Neural progenitor cell (in vitro differentiated cells): ENCODE data around the gene CCDC171. TPM values are rescaled to one million over a fixed set of nuclear protein-coding genes. Genes with fewer than 3 reads are reported as not detected.

Source experiments
- DNase-seq: peaks from one replicate; pipeline ENCODE4 v3.0.0-alpha.2; 2016; ENCODE audit warnings: low spot score
- H2AFZ ChIP-seq: fragments of 200-600 bp; sonication (generic); replicated peaks from 2 replicates; pipeline ENCODE4 v1.6.1; 2016; ENCODE audit warnings: antibody characterized with exemption
- H3F3A ChIP-seq: fragments of 200-600 bp; sonication (generic); 2 replicates; pipeline ENCODE4 v1.6.1; 2016; ENCODE audit warnings: antibody characterized with exemption, low read depth
- H3K27ac ChIP-seq: fragments of 200-600 bp; sonication (generic); 2 replicates; pipeline ENCODE4 v1.5.1; 2016; ENCODE audit warnings: mild to moderate bottlenecking
- H3K27me3 ChIP-seq: fragments of 200-600 bp; sonication (generic); 2 replicates; pipeline ENCODE4 v1.6.1; 2016; ENCODE audit warnings: mild to moderate bottlenecking, moderate library complexity
- H3K36me3 ChIP-seq: fragments of 200-600 bp; sonication (generic); 2 replicates; pipeline ENCODE4 v1.5.1; 2016
- H3K4me1 ChIP-seq: fragments of 200-600 bp; sonication (generic); 2 replicates; pipeline ENCODE4 v1.6.1; 2016; ENCODE audit warnings: mixed run types
- H3K4me2 ChIP-seq: fragments of 200-600 bp; sonication (generic); 2 replicates; pipeline ENCODE4 v1.6.1; 2016
- H3K4me3 ChIP-seq: fragments of 200-600 bp; sonication (generic); 2 replicates; pipeline ENCODE4 v1.5.1; 2016
- H3K79me2 ChIP-seq: fragments of 200-600 bp; sonication (generic); 2 replicates; pipeline ENCODE4 v1.6.1; 2016; ENCODE audit warnings: low read depth
- H3K9ac ChIP-seq: fragments of 200-600 bp; sonication (generic); 2 replicates; pipeline ENCODE4 v1.6.1; 2016
- H3K9me3 ChIP-seq: fragments of 200-600 bp; sonication (generic); 2 replicates; pipeline ENCODE4 v1.5.1; 2016; ENCODE audit warnings: low read depth
- H4K20me1 ChIP-seq: fragments of 200-600 bp; sonication (generic); 2 replicates; pipeline ENCODE4 v1.6.1; 2016; ENCODE audit warnings: low read depth
- H3K27ac Mint-ChIP-seq: 3 replicates; pipeline ENCODE4 v1.8.0; 2021; ENCODE audit warnings: mixed read lengths
- H3K27me3 Mint-ChIP-seq: 2 replicates; pipeline ENCODE4 v1.8.0; 2022; ENCODE audit warnings: low read depth, mild to moderate bottlenecking, inconsistent platforms, moderate library complexity, mixed read lengths; ENCODE audit not compliant: insufficient read depth
- H3K36me3 Mint-ChIP-seq: 3 replicates; pipeline ENCODE4 v1.8.0; 2021; ENCODE audit warnings: mixed read lengths
- H3K4me1 Mint-ChIP-seq: 3 replicates; pipeline ENCODE4 v1.8.0; 2021; ENCODE audit warnings: mixed read lengths
- H3K4me3 Mint-ChIP-seq: 3 replicates; pipeline ENCODE4 v1.8.0; 2021; ENCODE audit warnings: mild to moderate bottlenecking, moderate library complexity, mixed read lengths
- H3K9me3 Mint-ChIP-seq: 3 replicates; pipeline ENCODE4 v1.8.0; 2020; ENCODE audit warnings: mixed read lengths
- CTCF ChIP-seq: fragments of 200-600 bp; sonication (generic); IDR thresholded peaks from 2 replicates; pipeline ENCODE4 v1.5.1; 2017; ENCODE audit warnings: antibody characterized with exemption, mild to moderate bottlenecking
- EZH2 ChIP-seq: fragments of 200-600 bp; sonication (generic); IDR thresholded peaks from 2 replicates; pipeline ENCODE4 v1.6.1; 2017; ENCODE audit warnings: antibody characterized with exemption, mild to moderate bottlenecking, moderate library complexity
- EZH2phosphoT487 ChIP-seq: fragments of 200-600 bp; sonication (generic); IDR thresholded peaks from 2 replicates; pipeline ENCODE4 v1.6.1; 2017; ENCODE audit warnings: antibody characterized with exemption
- total RNA-seq: library from RNA; depleted of rRNA; stranded (reverse); fragments of >200 nt; gene quantifications from 2 replicates; pipeline ENCODE4 v1.2.3, GENCODE V29; 2015; ENCODE audit warnings: low replicate concordance

CCDC171 gene
- total RNA-seq, 1 donor from 2014 or later, result 9.3 TPM

- Histone ChIP-seq H3K4me1 (no peaks in the 10 kb centered on the region), H3K9ac (no peak overlapping the region), H4K20me1 (no peaks in the 10 kb centered on the region), H3K27me3 (no peaks in the 10 kb centered on the region), H2AFZ (no peak overlapping the region), H3F3A (no peaks in the 10 kb centered on the region), H3K4me3 (no peak overlapping the region), H3K79me2 (no peaks in the 10 kb centered on the region), H3K9me3 (no peaks in the 10 kb centered on the region), H3K27ac (no peak overlapping the region), H3K36me3 (no peaks in the 10 kb centered on the region), H3K4me2 (no peak overlapping the region)
- H3K27ac Mint-ChIP-seq, result no peak overlapping the region
- H3K36me3 Mint-ChIP-seq, result no peaks in the 10 kb centered on the region
- H3K4me1 Mint-ChIP-seq, result peaks cover 6% of the 10 kb centered on the region
- peaks cover 3% of the 10 kb centered on the region for H3K27me3 Mint-ChIP-seq
- DNase-seq, result no peak
- peaks cover 2% of the 10 kb centered on the region for H3K9me3 Mint-ChIP-seq
- H3K4me3 Mint-ChIP-seq, result no peak overlapping the region
- TF ChIP-seq CTCF (no peak), EZH2 (no peak), EZH2phosphoT487 (no peak)
Observed at GRCh38 chr9:16002816-16003215, 450.0 kb downstream of the CCDC171 start.

- Histone ChIP-seq H3K4me2 (no peak overlapping the region), H3K27ac (no peak overlapping the region), H3F3A (no peaks in the 10 kb centered on the region), H4K20me1 (no peaks in the 10 kb centered on the region), H3K79me2 (no peaks in the 10 kb centered on the region), H2AFZ (no peak overlapping the region), H3K9ac (no peak overlapping the region), H3K36me3 (no peaks in the 10 kb centered on the region), H3K9me3 (no peaks in the 10 kb centered on the region), H3K4me1 (no peaks in the 10 kb centered on the region), H3K27me3 (no peaks in the 10 kb centered on the region), H3K4me3 (no peak overlapping the region)
- peak; percentile 6 for DNase-seq
- Mint-ChIP-seq H3K27me3 (peaks cover 3% of the 10 kb centered on the region), H3K4me1 (peaks cover 6% of the 10 kb centered on the region), H3K36me3 (no peaks in the 10 kb centered on the region), H3K27ac (no peak overlapping the region), H3K4me3 (no peak overlapping the region), H3K9me3 (peaks cover 5% of the 10 kb centered on the region)
- TF ChIP-seq EZH2 (no peak), CTCF (no peak), EZH2phosphoT487 (no peak)
Observed at GRCh38 chr9:16003785-16004184, 450.9 kb downstream of the CCDC171 start.

- H3K27ac ChIP-seq, result no peak overlapping the region
- H3K9me3 ChIP-seq, result no peaks in the 10 kb centered on the region
- no peak overlapping the region for H3K27ac Mint-ChIP-seq
- no peaks in the 10 kb centered on the region for H3K4me1 ChIP-seq
- H3K4me3 Mint-ChIP-seq, result no peak overlapping the region
- H4K20me1 ChIP-seq, result no peaks in the 10 kb centered on the region
- DNase-seq, result no peak
- TF ChIP-seq EZH2phosphoT487, result no peak
- TF ChIP-seq EZH2, result no peak
- TF ChIP-seq CTCF, result no peak
- no peaks in the 10 kb centered on the region for H3K27me3 ChIP-seq
- H3K36me3 ChIP-seq, result no peaks in the 10 kb centered on the region
- peaks cover 5% of the 10 kb centered on the region for H3K9me3 Mint-ChIP-seq
- no peak overlapping the region for H3K9ac ChIP-seq
- peaks cover 6% of the 10 kb centered on the region for H3K4me1 Mint-ChIP-seq
- no peaks in the 10 kb centered on the region for H3F3A ChIP-seq
- H3K4me3 ChIP-seq, result no peak overlapping the region
- no peak overlapping the region for H3K4me2 ChIP-seq
- H3K79me2 ChIP-seq, result no peaks in the 10 kb centered on the region
- no peaks in the 10 kb centered on the region for H3K36me3 Mint-ChIP-seq
- peaks cover 3% of the 10 kb centered on the region for H3K27me3 Mint-ChIP-seq
- no peak overlapping the region for H2AFZ ChIP-seq
Observed at GRCh38 chr9:16004613-16005012, 451.8 kb downstream of the CCDC171 start.

DNA sequence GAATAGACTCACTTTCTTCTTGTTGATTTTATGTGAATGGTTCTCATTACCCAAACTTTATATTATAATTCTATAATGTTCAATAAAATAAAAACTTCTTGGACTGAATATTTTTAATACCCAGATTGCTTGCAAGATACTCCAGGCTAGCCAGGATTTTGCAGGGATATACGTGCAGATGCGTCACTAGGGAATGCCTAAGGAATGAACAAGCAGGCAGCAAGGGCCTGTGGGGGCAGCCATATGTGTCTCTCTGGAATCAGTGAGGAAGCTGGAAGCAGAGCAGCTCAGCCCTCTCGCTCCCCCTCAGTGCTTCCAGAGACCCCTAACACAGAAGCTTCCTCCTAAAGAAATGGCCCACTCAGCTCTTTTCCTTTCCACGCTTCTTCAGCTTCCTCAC is 457.4 kb downstream of the CCDC171 start:
- Histone ChIP-seq H2AFZ (no peak overlapping the region), H3K36me3 (no peaks in the 10 kb centered on the region), H3K4me3 (no peak overlapping the region), H3K27me3 (no peaks in the 10 kb centered on the region), H3K9me3 (no peaks in the 10 kb centered on the region), H3K79me2 (no peaks in the 10 kb centered on the region), H4K20me1 (no peaks in the 10 kb centered on the region), H3F3A (no peaks in the 10 kb centered on the region), H3K4me1 (no peaks in the 10 kb centered on the region), H3K9ac (no peak overlapping the region), H3K27ac (no peak overlapping the region), H3K4me2 (no peak overlapping the region)
- Mint-ChIP-seq H3K36me3 (no peaks in the 10 kb centered on the region), H3K4me1 (no peaks in the 10 kb centered on the region), H3K27ac (no peak overlapping the region), H3K9me3 (peaks cover 5% of the 10 kb centered on the region), H3K27me3 (no peaks in the 10 kb centered on the region), H3K4me3 (no peak overlapping the region)
- no peak for DNase-seq
- no peak for TF ChIP-seq EZH2
- no peak for TF ChIP-seq EZH2phosphoT487
- no peak for TF ChIP-seq CTCF
